ENCODE results near the gene ULK3.
A peak's percentile ranks its signal among the peaks of the same experiment; 100 is the strongest.

ULK3 gene

GRCh38 chr15:74790080-74790916 lies 52.7 kb downstream of the ULK3 start (continued):
- peak; percentile 93 for TF ChIP-seq PRDM4 (tag by site-specific recombination; IDR thresholded peaks at IDR 0.05)

- TF ChIP-seq ZNF354C (tag by site-specific recombination; IDR thresholded peaks at IDR 0.05; ENCODE audit: borderline replicate concordance, low read depth) (no peak), ZBTB26 (tag by site-specific recombination; optimal IDR thresholded peaks at IDR 0.05) (peak; percentile 3)
- H3K36me3 ChIP-seq (ENCODE audit: control insufficient read depth in 2 of 2, insufficient read depth in 1 of 2, low read length in 2 of 2) = peaks cover 0 to 31% of the 10 kb centered on the region in 2 experiments; a peak in 1 of 3 replicates
- H3K27ac ChIP-seq (ENCODE audit: extremely low read depth, low read depth, low read length) = peak overlapping the region; percentile 77
- ChIA-PET POLR2A (no interaction called here), CTCF (interaction anchor here (0.6 to 25.7 kb wide), 6 partner anchors 11 to 160 kb away, joined by 3 to 649 read pairs (median 6); partner anchors contain the start of genes CSK and FAM219B)
- H3K4me3 ChIP-seq (ENCODE audit: low read depth, low read length) = no peak overlapping the region
- H3K9me3 ChIP-seq (ENCODE audit: control insufficient read depth, insufficient read depth, low read depth, low read length) = no peaks in the 10 kb centered on the region
- peaks cover 55% of the 10 kb centered on the region for H3K4me1 ChIP-seq (ENCODE audit: control insufficient read depth, insufficient read depth, low read length)
These were observed 53.2 kb downstream of the ULK3 start for GRCh38 chr15:74789741-74790079.

GRCh38 chr15:74789171-74789631 lies 53.8 kb downstream of the ULK3 start:
- peaks cover 0 to 30% of the 10 kb centered on the region in 2 experiments; a peak in 1 of 3 replicates for H3K36me3 ChIP-seq (ENCODE audit: control insufficient read depth in 2 of 2, insufficient read depth in 1 of 2, low read length in 2 of 2)
- no peak overlapping the region for H3K4me3 ChIP-seq (ENCODE audit: low read depth, low read length)
- TF ChIP-seq ZNF24 (tag by site-specific recombination; IDR thresholded peaks at IDR 0.05) = no peak
- TF ChIP-seq SP3 (tag by site-specific recombination; IDR thresholded peaks at IDR 0.05) = peak; percentile 52
- TF ChIP-seq SP2 (tag by site-specific recombination; IDR thresholded peaks at IDR 0.05) = peak; percentile 61
- 0 out of 2 replicates have a peak, but pooled peaks have one; percentile 16 for TF ChIP-seq PATZ1 (tag by site-specific recombination; IDR thresholded peaks at IDR 0.05)
- no peak for TF ChIP-seq EGR2 (tag by site-specific recombination; IDR thresholded peaks at IDR 0.05; ENCODE audit: low read depth)
- peak; percentile 87 for TF ChIP-seq KLF1 (tag by site-specific recombination; IDR thresholded peaks at IDR 0.05)
- peak; percentile 10; the same call in 1 of the 2 replicates for TF ChIP-seq SP7 (tag by site-specific recombination; IDR thresholded peaks at IDR 0.05)
- peak; percentile 80 for TF ChIP-seq GLIS2 (tag by site-specific recombination; IDR thresholded peaks at IDR 0.05)
- TF ChIP-seq ZBTB20 (tag by site-specific recombination; IDR thresholded peaks at IDR 0.05) = 0 out of 2 replicates have a peak, but pooled peaks have one; percentile 2
- TF ChIP-seq IKZF3 (tag by site-specific recombination; IDR thresholded peaks at IDR 0.05) = peak; percentile 45; the same call in 1 of the 2 replicates
- peak; percentile 94 for TF ChIP-seq ZNF600 (tag by site-specific recombination; IDR thresholded peaks at IDR 0.05)
- H3K27ac ChIP-seq (ENCODE audit: extremely low read depth, low read depth, low read length) = peak overlapping the region; percentile 77
- CTCF ChIA-PET = interaction anchor here (0.6 to 25.7 kb wide), 6 partner anchors 11 to 161 kb away, joined by 3 to 649 read pairs (median 6); partner anchors contain the start of genes CSK and FAM219B
- POLR2A ChIA-PET = no interaction called here
- peaks cover 55% of the 10 kb centered on the region for H3K4me1 ChIP-seq (ENCODE audit: control insufficient read depth, insufficient read depth, low read length)
- H3K9me3 ChIP-seq (ENCODE audit: control insufficient read depth, insufficient read depth, low read depth, low read length) = no peaks in the 10 kb centered on the region
